Stimulated activated CD8-positive, alpha-beta memory T cell treated with anti-CD3 and anti-CD28 coated beads, Interleukin-12 subunit alpha, Interleukin-12 subunit beta, amount 100 ng/mL, for 24 hours (primary cell): ENCODE data around the gene CSF3R.

ENCODE experiments used
- DNase-seq: peaks from one replicate; pipeline ENCODE4 v3.0.0-alpha.2; 2020; ENCODE audit errors: extremely low read depth

The CSF3R gene

GRCh38 chr1:36419569-36419968 is 63.1 kb downstream of the CSF3R start:
- no peak for DNase-seq

- no peak for DNase-seq
Observed at GRCh38 chr1:36419140-36419539, 63.6 kb downstream of the CSF3R start.

GRCh38 chr1:36417931-36418330 is 64.8 kb downstream of the CSF3R start:
- DNase-seq: no peak
